HepG2 (cell line): ENCODE data around the gene CPHXL2. TPM values are rescaled to one million over a fixed set of nuclear protein-coding genes. Genes with fewer than 3 reads are reported as not detected.

Source experiments
- BRD4 ChIP-seq: sonication (generic); formaldehyde crosslinking; IDR thresholded peaks from 2 replicates; pipeline ENCODE4 v1.4.0; 2020; ENCODE audit warnings: missing genetic modification reagents
- CBX5 ChIP-seq: sonication (generic); formaldehyde crosslinking; IDR thresholded peaks from 2 replicates; pipeline ENCODE4 v1.4.0; 2020; ENCODE audit warnings: missing genetic modification reagents, borderline replicate concordance
- CEBPZ ChIP-seq: IDR thresholded peaks from 2 replicates; pipeline ENCODE4 v1.6.1; 2012; ENCODE audit warnings: low read length, improper control_type of control experiment
- FOXJ3 ChIP-seq: sonication (generic); formaldehyde crosslinking; IDR thresholded peaks from 2 replicates; pipeline ENCODE4 v1.4.0; 2020; ENCODE audit warnings: missing genetic modification reagents, mild to moderate bottlenecking, borderline replicate concordance
- HMGA1 ChIP-seq: sonication (generic); formaldehyde crosslinking; conservative IDR thresholded peaks from 2 replicates; pipeline ENCODE4 v1.4.0; 2020; ENCODE audit warnings: missing genetic modification reagents
- MEF2D ChIP-seq: sonication (generic); formaldehyde crosslinking; IDR thresholded peaks from 2 replicates; pipeline ENCODE4 v1.5.1; 2020; ENCODE audit warnings: mild to moderate bottlenecking, missing genetic modification reagents
- ONECUT2 ChIP-seq: sonication (generic); formaldehyde crosslinking; IDR thresholded peaks from 2 replicates; pipeline ENCODE4 v1.4.0; 2020; ENCODE audit warnings: missing genetic modification reagents
- RBAK ChIP-seq: sonication (generic); formaldehyde crosslinking; IDR thresholded peaks from 2 replicates; pipeline ENCODE4 v1.5.1; 2020; ENCODE audit warnings: mild to moderate bottlenecking, missing genetic modification reagents
- SMARCC2 ChIP-seq: fragments of 450-650 bp; IDR thresholded peaks from 2 replicates; pipeline ENCODE4 v1.6.1; 2017; ENCODE audit warnings: antibody characterized with exemption, mild to moderate bottlenecking
- TARDBP ChIP-seq: sonication (generic); formaldehyde crosslinking; IDR thresholded peaks from 2 replicates; pipeline ENCODE4 v1.8.0; 2022; ENCODE audit warnings: mild to moderate bottlenecking, missing genetic modification reagents
- USF2 ChIP-seq, 2 experiments: sonication (generic) in 1 of 2; formaldehyde crosslinking in 1 of 2; IDR thresholded peaks; 2 replicates each; pipeline versions ENCODE4 v1.5.1 to v1.6.1; 2011 to 2020; ENCODE audit warnings: borderline replicate concordance in 1 of 2, low read depth in 1 of 2, low read length in 1 of 2, mild to moderate bottlenecking in 1 of 2, missing genetic modification reagents in 1 of 2, moderate library complexity in 1 of 2
- ZBTB43 ChIP-seq: sonication (generic); formaldehyde crosslinking; conservative IDR thresholded peaks from 2 replicates; pipeline ENCODE4 v1.4.0; 2020; ENCODE audit warnings: missing genetic modification reagents
- ZBTB8A ChIP-seq: sonication (generic); formaldehyde crosslinking; IDR thresholded peaks from 2 replicates; pipeline ENCODE4 v1.4.0; 2020; ENCODE audit warnings: mild to moderate bottlenecking, low read depth, missing genetic modification reagents, borderline replicate concordance
- ZFP62 ChIP-seq: sonication (generic); formaldehyde crosslinking; IDR thresholded peaks from 2 replicates; pipeline ENCODE4 v1.4.0; 2020; ENCODE audit warnings: missing genetic modification reagents
- ZMAT3 ChIP-seq: sonication (generic); formaldehyde crosslinking; conservative IDR thresholded peaks from 2 replicates; pipeline ENCODE4 v1.7.0; 2021; ENCODE audit warnings: missing genetic modification reagents
- ZNF33B ChIP-seq: sonication (generic); formaldehyde crosslinking; IDR thresholded peaks from 2 replicates; pipeline ENCODE4 v1.5.1; 2020; ENCODE audit warnings: mild to moderate bottlenecking, missing genetic modification reagents
- ZNF350 ChIP-seq: sonication (generic); formaldehyde crosslinking; IDR thresholded peaks from 2 replicates; pipeline ENCODE4 v1.4.0; 2020; ENCODE audit warnings: mild to moderate bottlenecking, low read depth, missing genetic modification reagents, borderline replicate concordance
- ZNF782 ChIP-seq: sonication (generic); formaldehyde crosslinking; IDR thresholded peaks from 2 replicates; pipeline ENCODE4 v1.4.0; 2020; ENCODE audit warnings: missing genetic modification reagents, mild to moderate bottlenecking, borderline replicate concordance
- ZNF850 ChIP-seq: sonication (generic); formaldehyde crosslinking; conservative IDR thresholded peaks from 2 replicates; pipeline ENCODE4 v1.9.0; 2021; ENCODE audit warnings: mild to moderate bottlenecking, missing genetic modification reagents
- polyA plus RNA-seq, 8 experiments: library from polyadenylated mRNA; depleted of rRNA in 3 of 8; stranded (reverse) in 7 of 8; unstranded in 1 of 8; fragments of >200 nt; fragmentation: Illumina TruSeq in 4 of 8; extraction: Trizol in 4 of 8; gene quantifications; 2 replicates each; pipeline versions ENCODE4 v1.2.1 to v1.2.3, GENCODE V29; 2011 to 2016; ENCODE audit warnings: low read depth in 4 of 8, missing spikeins in 1 of 8, mixed read lengths in 1 of 8; ENCODE audit not compliant: insufficient read depth in 1 of 8
- total RNA-seq, 5 experiments: library from RNA; depleted of rRNA; stranded (reverse); fragments of >200 nt; fragmentation: Illumina TruSeq; extraction: Trizol; gene quantifications; 2 replicates each; pipeline ENCODE4 v1.2.3, GENCODE V29; 2016; ENCODE audit warnings: low read depth in 1 of 5

Gene CPHXL2
- total and polyA plus RNA-seq, 2 of the 13 experiments (the other 11 are each of a cell fraction or from before 2014, with no cell fraction given), result not detected

- TF ChIP-seq ZBTB43, result peak; percentile 77
- peak; percentile 78 for TF ChIP-seq MEF2D (CRISPR knock-in tag)
- no peak for TF ChIP-seq BRD4 (CRISPR knock-in tag)
- peak; percentile 16; the same call in 1 of the 2 replicates for TF ChIP-seq FOXJ3 (CRISPR knock-in tag)
- peak; percentile 93 for TF ChIP-seq ZNF350 (CRISPR knock-in tag)
- TF ChIP-seq ZNF782, result 0 out of 2 replicates have a peak, but pooled peaks have one; percentile 53
- no peak for TF ChIP-seq ZFP62 (CRISPR knock-in tag)
- no peak for TF ChIP-seq CEBPZ
- TF ChIP-seq ZBTB8A (CRISPR knock-in tag), result no peak
- TF ChIP-seq TARDBP, result 0 out of 2 replicates have a peak, but pooled peaks have one; percentile 28
- TF ChIP-seq SMARCC2, result no peak
- TF ChIP-seq ZNF850 (CRISPR knock-in tag), result no peak
- TF ChIP-seq CBX5 (CRISPR knock-in tag), result peak; percentile 78; the same call in 1 of the 2 replicates
- no peak for TF ChIP-seq HMGA1 (CRISPR knock-in tag)
- no peak for TF ChIP-seq ZNF33B (CRISPR knock-in tag)
- TF ChIP-seq USF2 (IDR thresholded peaks at IDR 0.05; ENCODE audit: low read depth, low read length), result no peak
- peak; percentile 32; the same call in 1 of the 2 replicates for TF ChIP-seq USF2 (CRISPR knock-in tag; IDR thresholded peaks at IDR 0.05; ENCODE audit: borderline replicate concordance)
- peak; percentile 78 for TF ChIP-seq ZMAT3 (CRISPR knock-in tag)
- no peak for TF ChIP-seq RBAK (CRISPR knock-in tag)
- no peak for TF ChIP-seq ONECUT2 (CRISPR knock-in tag)
Measured at GRCh38 chr16:75622761-75623605, 53.8 kb downstream of the CPHXL2 start, which contains the start of gene ADAT1 (continued).
